HG03095 (cell line): ENCODE results near the gene GNAS.

Experiments
- ATAC-seq: cut with Tn5 transposase; IDR thresholded peaks from one replicate; pipeline ENCODE4 v1.9.1; 2021; ENCODE audit warnings: moderate library complexity; ENCODE audit not compliant: unreplicated experiment

GNAS gene

GRCh38 chr20:58853466-58853865 lies 950 bp downstream of the GNAS start:
- ATAC-seq, result no peak

GRCh38 chr20:58853976-58854637 lies 1.6 kb downstream of the GNAS start:
- ATAC-seq, result no peak

GRCh38 chr20:58854638-58855471 lies 2.3 kb downstream of the GNAS start:
- ATAC-seq, result no peak

GRCh38 chr20:58855506-58856389 lies 3.2 kb downstream of the GNAS start:
- no peak for ATAC-seq

GRCh38 chr20:58863044-58863790 lies 10.7 kb downstream of the GNAS start:
- ATAC-seq, result no peak

- no peak for ATAC-seq
Observed at GRCh38 chr20:58864346-58864745, 11.8 kb downstream of the GNAS start.

- no peak for ATAC-seq
Observed at GRCh38 chr20:58865843-58866242, 13.3 kb downstream of the GNAS start.

- ATAC-seq, result no peak
Observed at GRCh38 chr20:58867211-58867610, 14.7 kb downstream of the GNAS start.

GRCh38 chr20:58868795-58869194 lies 16.3 kb downstream of the GNAS start:
- no peak for ATAC-seq

GRCh38 chr20:58869662-58870227 lies 17.2 kb downstream of the GNAS start:
- ATAC-seq, result no peak

- ATAC-seq, result no peak
Observed at GRCh38 chr20:58870293-58871014, 17.9 kb downstream of the GNAS start.

- ATAC-seq, result no peak
Observed at GRCh38 chr20:58871533-58872102, 19.1 kb downstream of the GNAS start.

- no peak for ATAC-seq
Observed at GRCh38 chr20:58874469-58874868, 22.0 kb downstream of the GNAS start.

GRCh38 chr20:58875111-58875510 lies 22.6 kb downstream of the GNAS start:
- ATAC-seq, result no peak

GRCh38 chr20:58875541-58876134 lies 23.1 kb downstream of the GNAS start:
- no peak for ATAC-seq

GRCh38 chr20:58876437-58876836 lies 23.9 kb downstream of the GNAS start:
- no peak for ATAC-seq

GRCh38 chr20:58877050-58877975 lies 24.8 kb downstream of the GNAS start:
- ATAC-seq, result no peak

GRCh38 chr20:58877976-58878360 lies 25.5 kb downstream of the GNAS start:
- ATAC-seq, result no peak
